Neural cell (in vitro differentiated cells): Measurements from ENCODE around the gene NMT1. TPM values are rescaled to one million over a fixed set of nuclear protein-coding genes. Genes with fewer than 3 reads are reported as not detected.

Experiments
- H2AFZ ChIP-seq: fragments of 200-600, 300-800 bp; sonication (generic), shearing (Covaris generic); 2 replicates; pipeline ENCODE4 v1.6.0; 2014; ENCODE audit warnings: low read depth, mild to moderate bottlenecking, antibody characterized with exemption, low read length, moderate library complexity
- H3F3A ChIP-seq: fragments of 200-600 bp; shearing (Covaris generic); 2 replicates; pipeline ENCODE4 v1.6.1; 2016; ENCODE audit warnings: mild to moderate bottlenecking, moderate library complexity, mixed read lengths, antibody characterized with exemption, low read length; ENCODE audit not compliant: insufficient read depth, poor library complexity, severe bottlenecking
- H3K27ac ChIP-seq: fragments of 200-600, 300-800 bp; sonication (generic), shearing (Covaris generic); 2 replicates; pipeline ENCODE4 v1.5.1; 2014; ENCODE audit warnings: mild to moderate bottlenecking, low read length, moderate library complexity
- H3K27me3 ChIP-seq: fragments of 300-800, 200-600 bp; sonication (generic), shearing (Covaris generic); 2 replicates; pipeline ENCODE4 v1.6.0; 2014; ENCODE audit warnings: mild to moderate bottlenecking, low read depth, low read length, moderate library complexity; ENCODE audit not compliant: insufficient read depth
- H3K36me3 ChIP-seq: fragments of 300-800, 200-600 bp; sonication (generic), shearing (Covaris generic); 2 replicates; pipeline ENCODE4 v1.5.1; 2014; ENCODE audit warnings: mild to moderate bottlenecking, antibody characterized with exemption, low read length, moderate library complexity; ENCODE audit not compliant: insufficient read depth
- H3K4me2 ChIP-seq: fragments of 300-800, 200-600 bp; sonication (generic), shearing (Covaris generic); 2 replicates; pipeline ENCODE4 v1.6.0; 2014; ENCODE audit warnings: mild to moderate bottlenecking, low read length
- H3K4me3 ChIP-seq: fragments of 300-800, 200-600 bp; sonication (generic), shearing (Covaris generic); 2 replicates; pipeline ENCODE4 v1.5.1; 2014; ENCODE audit warnings: mild to moderate bottlenecking, low read length, moderate library complexity
- H3K79me2 ChIP-seq: fragments of 200-600 bp; shearing (Covaris generic); replicated peaks from 2 replicates; pipeline ENCODE4 v1.6.0; 2014; ENCODE audit warnings: mild to moderate bottlenecking, low read length, moderate library complexity; ENCODE audit not compliant: insufficient read depth
- H3K9ac ChIP-seq: fragments of 300-800, 200-600 bp; sonication (generic), shearing (Covaris generic); 2 replicates; pipeline ENCODE4 v1.6.1; 2016; ENCODE audit warnings: mild to moderate bottlenecking, low read length, mixed read lengths
- H3K9me2 ChIP-seq: fragments of 200-600 bp; shearing (Covaris generic); 2 replicates; pipeline ENCODE4 v1.6.1; 2016; ENCODE audit warnings: mild to moderate bottlenecking, low read length, mixed read lengths; ENCODE audit not compliant: insufficient read depth
- H3K9me3 ChIP-seq: fragments of 200-600, 300-800 bp; sonication (generic), shearing (Covaris generic); 2 replicates; pipeline ENCODE4 v1.6.1; 2016; ENCODE audit warnings: mild to moderate bottlenecking, mixed run types, low read length, moderate library complexity, mixed read lengths
- H4K20me1 ChIP-seq: fragments of 200-600 bp; shearing (Covaris generic); 2 replicates; pipeline ENCODE4 v1.6.1; 2016; ENCODE audit warnings: mild to moderate bottlenecking, mixed run types; ENCODE audit not compliant: insufficient read depth
- EP300 ChIP-seq: fragments of 450-650 bp; conservative IDR thresholded peaks from 2 replicates; pipeline ENCODE4 v1.6.1; 2014; ENCODE audit warnings: antibody characterized with exemption, mild to moderate bottlenecking, moderate library complexity; ENCODE audit not compliant: poor library complexity, severe bottlenecking
- EZH2 ChIP-seq: fragments of 200-600, 300-800 bp; shearing (Covaris generic), sonication (generic); IDR thresholded peaks from 2 replicates; pipeline ENCODE4 v1.6.1; 2014; ENCODE audit warnings: antibody characterized with exemption, low read length, borderline replicate concordance, mild to moderate bottlenecking; ENCODE audit not compliant: insufficient read depth, poor library complexity, severe bottlenecking
- MXI1 ChIP-seq: fragments of 450-650 bp; conservative IDR thresholded peaks from 2 replicates; pipeline ENCODE4 v1.6.1; 2014; ENCODE audit warnings: antibody characterized with exemption, mild to moderate bottlenecking; ENCODE audit not compliant: poor library complexity, severe bottlenecking
- POLR2AphosphoS5 ChIP-seq: IDR thresholded peaks from 2 replicates; pipeline ENCODE4 v1.6.1; 2012
- RAD21 ChIP-seq: fragments of 450-650 bp; conservative IDR thresholded peaks from 2 replicates; pipeline ENCODE4 v1.6.1; 2014; ENCODE audit warnings: antibody characterized with exemption, mild to moderate bottlenecking, moderate library complexity
- SMC3 ChIP-seq: fragments of 450-650 bp; conservative IDR thresholded peaks from 2 replicates; pipeline ENCODE4 v1.6.1; 2014; ENCODE audit warnings: antibody characterized with exemption, mild to moderate bottlenecking, moderate library complexity; ENCODE audit not compliant: poor library complexity
- TAF1 ChIP-seq: IDR thresholded peaks from 2 replicates; pipeline ENCODE4 v1.6.1; 2012; ENCODE audit warnings: low read depth
- polyA plus RNA-seq: library from polyadenylated mRNA; depleted of rRNA; stranded (reverse); fragments of >200 nt; gene quantifications from 2 replicates; pipeline ENCODE4 v1.2.3, GENCODE V29; 2014
- TF ChIP-seq, protein P1 (sequence below): fragments of 450-650 bp; IDR thresholded peaks from 2 replicates; pipeline ENCODE4 v1.5.1; 2014; ENCODE audit warnings: antibody characterized with exemption, mild to moderate bottlenecking, moderate library complexity; ENCODE audit not compliant: poor library complexity, severe bottlenecking
- TF ChIP-seq, protein P2 (sequence below): IDR thresholded peaks from 2 replicates; pipeline ENCODE4 v1.6.1; 2012; ENCODE audit warnings: borderline replicate concordance

Gene NMT1
- polyA plus RNA-seq, 1 donor from 2014 or later: 23.4 TPM

DNA sequence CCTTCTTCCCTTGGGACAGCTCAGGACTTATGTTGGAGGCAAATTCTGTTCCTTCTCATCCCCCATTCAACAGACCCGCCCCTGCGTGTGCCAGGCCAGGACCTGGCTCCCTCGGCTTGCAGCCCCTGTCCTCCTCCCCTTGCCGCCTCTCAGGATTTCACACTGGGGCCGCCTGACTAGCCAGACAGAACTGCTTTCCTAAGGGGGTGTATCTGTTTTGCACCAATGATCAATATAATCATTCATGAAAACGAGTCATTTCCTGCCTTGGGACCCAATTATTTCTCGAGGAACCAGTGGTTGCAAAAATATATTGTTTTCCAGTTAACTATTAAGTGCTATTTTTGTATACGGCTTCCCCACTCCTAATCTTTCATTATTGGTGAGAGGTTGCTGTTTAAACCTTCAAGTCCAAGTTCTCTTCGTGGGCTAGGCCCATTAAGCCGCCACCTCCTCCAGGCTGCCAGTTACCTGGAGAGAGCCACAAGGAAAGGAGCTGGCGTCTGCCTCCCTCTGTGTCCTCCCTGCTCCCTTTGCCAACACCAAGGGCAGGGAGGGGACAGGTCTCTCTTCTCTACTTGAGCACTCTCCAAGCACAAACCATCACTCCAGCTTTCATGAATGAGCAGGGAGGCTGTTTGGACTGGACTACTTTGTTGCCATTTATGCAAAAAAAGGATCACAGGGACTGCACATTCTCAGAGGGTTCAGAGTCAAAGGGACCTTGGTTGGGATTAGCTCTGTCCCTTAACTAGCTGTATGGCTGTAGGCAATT, 18.6 kb upstream of the NMT1 start:
- Histone ChIP-seq H3K36me3 (no peaks in the 10 kb centered on the region), H2AFZ (no peak overlapping the region), H3K9ac (no peak overlapping the region), H3K27me3 (no peaks in the 10 kb centered on the region), H3K79me2 (no peaks in the 10 kb centered on the region), H3K27ac (no peak overlapping the region), H3K9me3 (no peaks in the 10 kb centered on the region), H4K20me1 (no peaks in the 10 kb centered on the region), H3F3A (no peaks in the 10 kb centered on the region), H3K9me2 (no peaks in the 10 kb centered on the region), H3K4me2 (no peak overlapping the region), H3K4me3 (no peak overlapping the region)
- no peak for TF ChIP-seq POLR2AphosphoS5
- no peak for TF ChIP-seq EP300
- TF ChIP-seq, protein P1, sequence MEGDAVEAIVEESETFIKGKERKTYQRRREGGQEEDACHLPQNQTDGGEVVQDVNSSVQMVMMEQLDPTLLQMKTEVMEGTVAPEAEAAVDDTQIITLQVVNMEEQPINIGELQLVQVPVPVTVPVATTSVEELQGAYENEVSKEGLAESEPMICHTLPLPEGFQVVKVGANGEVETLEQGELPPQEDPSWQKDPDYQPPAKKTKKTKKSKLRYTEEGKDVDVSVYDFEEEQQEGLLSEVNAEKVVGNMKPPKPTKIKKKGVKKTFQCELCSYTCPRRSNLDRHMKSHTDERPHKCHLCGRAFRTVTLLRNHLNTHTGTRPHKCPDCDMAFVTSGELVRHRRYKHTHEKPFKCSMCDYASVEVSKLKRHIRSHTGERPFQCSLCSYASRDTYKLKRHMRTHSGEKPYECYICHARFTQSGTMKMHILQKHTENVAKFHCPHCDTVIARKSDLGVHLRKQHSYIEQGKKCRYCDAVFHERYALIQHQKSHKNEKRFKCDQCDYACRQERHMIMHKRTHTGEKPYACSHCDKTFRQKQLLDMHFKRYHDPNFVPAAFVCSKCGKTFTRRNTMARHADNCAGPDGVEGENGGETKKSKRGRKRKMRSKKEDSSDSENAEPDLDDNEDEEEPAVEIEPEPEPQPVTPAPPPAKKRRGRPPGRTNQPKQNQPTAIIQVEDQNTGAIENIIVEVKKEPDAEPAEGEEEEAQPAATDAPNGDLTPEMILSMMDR: no peak
- no peak for TF ChIP-seq RAD21
- TF ChIP-seq SMC3: no peak
- TF ChIP-seq MXI1: no peak
- TF ChIP-seq TAF1: no peak
- TF ChIP-seq, protein P2, sequence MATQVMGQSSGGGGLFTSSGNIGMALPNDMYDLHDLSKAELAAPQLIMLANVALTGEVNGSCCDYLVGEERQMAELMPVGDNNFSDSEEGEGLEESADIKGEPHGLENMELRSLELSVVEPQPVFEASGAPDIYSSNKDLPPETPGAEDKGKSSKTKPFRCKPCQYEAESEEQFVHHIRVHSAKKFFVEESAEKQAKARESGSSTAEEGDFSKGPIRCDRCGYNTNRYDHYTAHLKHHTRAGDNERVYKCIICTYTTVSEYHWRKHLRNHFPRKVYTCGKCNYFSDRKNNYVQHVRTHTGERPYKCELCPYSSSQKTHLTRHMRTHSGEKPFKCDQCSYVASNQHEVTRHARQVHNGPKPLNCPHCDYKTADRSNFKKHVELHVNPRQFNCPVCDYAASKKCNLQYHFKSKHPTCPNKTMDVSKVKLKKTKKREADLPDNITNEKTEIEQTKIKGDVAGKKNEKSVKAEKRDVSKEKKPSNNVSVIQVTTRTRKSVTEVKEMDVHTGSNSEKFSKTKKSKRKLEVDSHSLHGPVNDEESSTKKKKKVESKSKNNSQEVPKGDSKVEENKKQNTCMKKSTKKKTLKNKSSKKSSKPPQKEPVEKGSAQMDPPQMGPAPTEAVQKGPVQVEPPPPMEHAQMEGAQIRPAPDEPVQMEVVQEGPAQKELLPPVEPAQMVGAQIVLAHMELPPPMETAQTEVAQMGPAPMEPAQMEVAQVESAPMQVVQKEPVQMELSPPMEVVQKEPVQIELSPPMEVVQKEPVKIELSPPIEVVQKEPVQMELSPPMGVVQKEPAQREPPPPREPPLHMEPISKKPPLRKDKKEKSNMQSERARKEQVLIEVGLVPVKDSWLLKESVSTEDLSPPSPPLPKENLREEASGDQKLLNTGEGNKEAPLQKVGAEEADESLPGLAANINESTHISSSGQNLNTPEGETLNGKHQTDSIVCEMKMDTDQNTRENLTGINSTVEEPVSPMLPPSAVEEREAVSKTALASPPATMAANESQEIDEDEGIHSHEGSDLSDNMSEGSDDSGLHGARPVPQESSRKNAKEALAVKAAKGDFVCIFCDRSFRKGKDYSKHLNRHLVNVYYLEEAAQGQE: no peak
- no peak for TF ChIP-seq EZH2

DNA sequence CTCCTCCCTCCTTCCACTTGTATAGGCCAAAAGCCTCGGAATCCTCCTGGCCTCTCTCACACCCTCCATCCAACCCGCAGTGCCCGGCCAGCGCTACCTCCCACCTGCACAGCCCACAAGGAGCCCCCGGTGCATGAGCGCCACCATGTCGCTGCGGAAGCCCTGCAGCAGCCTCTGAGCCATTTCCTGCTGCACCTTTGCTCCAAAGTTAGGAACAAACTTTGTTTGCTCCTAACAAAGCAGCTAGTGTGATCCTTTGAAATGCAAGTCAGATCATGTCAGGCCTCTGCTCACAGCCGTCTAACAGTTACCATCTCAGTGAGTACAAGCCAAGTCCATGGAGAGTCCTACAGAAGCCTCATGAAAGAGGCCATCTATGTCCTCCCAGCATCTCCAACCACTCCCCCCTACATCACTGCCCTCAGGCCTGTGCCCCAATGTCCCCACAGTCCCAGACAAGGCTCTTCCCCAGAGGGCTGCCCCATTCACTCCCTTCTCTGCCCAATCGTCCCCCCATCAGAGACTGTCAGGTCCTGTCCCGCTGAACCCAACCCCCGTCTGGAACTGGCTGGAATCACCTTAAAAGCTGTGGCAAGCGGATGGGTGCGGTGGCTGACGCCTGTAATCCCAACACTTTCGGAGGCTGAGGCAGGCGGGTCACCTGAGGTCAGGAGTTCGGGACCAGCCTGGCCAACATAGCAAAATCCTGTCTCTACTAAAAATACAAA, 17.1 kb upstream of the NMT1 start:
- Histone ChIP-seq H3K79me2 (peaks cover 9% of the 10 kb centered on the region), H3F3A (no peaks in the 10 kb centered on the region), H4K20me1 (no peaks in the 10 kb centered on the region), H2AFZ (no peak overlapping the region), H3K9me2 (no peaks in the 10 kb centered on the region), H3K4me2 (no peak overlapping the region), H3K9me3 (no peaks in the 10 kb centered on the region), H3K9ac (no peak overlapping the region), H3K36me3 (no peaks in the 10 kb centered on the region), H3K27ac (no peak overlapping the region), H3K27me3 (no peaks in the 10 kb centered on the region), H3K4me3 (no peak overlapping the region)
- TF ChIP-seq, protein P2: no peak
- TF ChIP-seq SMC3 (no peak), POLR2AphosphoS5 (no peak), MXI1 (no peak), RAD21 (no peak), TAF1 (no peak), EP300 (no peak), EZH2 (no peak)
- TF ChIP-seq, protein P1: no peak
